ENCODE results near the gene SHLD1.

Gene SHLD1

GRCh38 chr20:5908981-5909380 lies 158.8 kb downstream of the SHLD1 start:
- no peak for DNase-seq

GRCh38 chr20:5910186-5910585 lies 160.0 kb downstream of the SHLD1 start:
- no peak for DNase-seq

- no peak for DNase-seq
Observed at GRCh38 chr20:5913166-5913565, 163.0 kb downstream of the SHLD1 start.

Data from NCI-H2029 treated with DMSO at 0.1 percent for 48 hours (cell line).